Large intestine (tissue), 3 donors: ENCODE results near the gene FGGY. TPM values are rescaled to one million over a fixed set of nuclear protein-coding genes. Genes with fewer than 3 reads are reported as not detected.
A peak's percentile ranks its signal among the peaks of the same experiment; 100 is the strongest.
"Not testable (repeated sequence)": the region's sequence is repeated elsewhere in the genome, so short reads cannot be mapped to it uniquely, and the experiment has no call there.

ENCODE experiments used
- DNase-seq, 2 donors: peaks; one replicate each; pipeline versions ENCODE4 v3.0.0 to v3.0.0-alpha.2; 2013
- H3K27ac ChIP-seq: one replicate; pipeline ENCODE4 v1.5.1; 2013; ENCODE audit warnings: low read length
- H3K27me3 ChIP-seq: 2 replicates; pipeline ENCODE4 v1.6.1; 2013; ENCODE audit warnings: low read length; ENCODE audit not compliant: control insufficient read depth, insufficient read depth
- H3K36me3 ChIP-seq: 2 replicates; pipeline ENCODE4 v1.6.1; 2013; ENCODE audit warnings: low read length; ENCODE audit not compliant: control insufficient read depth, insufficient read depth
- H3K4me1 ChIP-seq: one replicate; pipeline ENCODE4 v1.6.1; 2013; ENCODE audit warnings: low read length; ENCODE audit not compliant: control insufficient read depth, insufficient read depth
- H3K4me3 ChIP-seq: one replicate; pipeline ENCODE4 v1.5.1; 2013; ENCODE audit warnings: low read length
- H3K9me3 ChIP-seq: one replicate; pipeline ENCODE4 v1.6.1; 2013; ENCODE audit warnings: mild to moderate bottlenecking, low read depth, low read length, moderate library complexity; ENCODE audit not compliant: control insufficient read depth
- WGBS: methylation state at CpG from one replicate; pipeline ENCODE4 v1.1.5; 2013; ENCODE audit warnings: low lambda C conversion rate; ENCODE audit not compliant: insufficient coverage; 5-methylcytosine and 5-hydroxymethylcytosine counted together
- polyA plus RNA-seq: library from polyadenylated mRNA; unstranded; fragments of 120-200 nt; gene quantifications from one replicate; pipeline ENCODE4 v1.2.1, GENCODE V29; 2013

The FGGY gene
- polyA plus RNA-seq, 1 donor = 17.5 TPM

DNA sequence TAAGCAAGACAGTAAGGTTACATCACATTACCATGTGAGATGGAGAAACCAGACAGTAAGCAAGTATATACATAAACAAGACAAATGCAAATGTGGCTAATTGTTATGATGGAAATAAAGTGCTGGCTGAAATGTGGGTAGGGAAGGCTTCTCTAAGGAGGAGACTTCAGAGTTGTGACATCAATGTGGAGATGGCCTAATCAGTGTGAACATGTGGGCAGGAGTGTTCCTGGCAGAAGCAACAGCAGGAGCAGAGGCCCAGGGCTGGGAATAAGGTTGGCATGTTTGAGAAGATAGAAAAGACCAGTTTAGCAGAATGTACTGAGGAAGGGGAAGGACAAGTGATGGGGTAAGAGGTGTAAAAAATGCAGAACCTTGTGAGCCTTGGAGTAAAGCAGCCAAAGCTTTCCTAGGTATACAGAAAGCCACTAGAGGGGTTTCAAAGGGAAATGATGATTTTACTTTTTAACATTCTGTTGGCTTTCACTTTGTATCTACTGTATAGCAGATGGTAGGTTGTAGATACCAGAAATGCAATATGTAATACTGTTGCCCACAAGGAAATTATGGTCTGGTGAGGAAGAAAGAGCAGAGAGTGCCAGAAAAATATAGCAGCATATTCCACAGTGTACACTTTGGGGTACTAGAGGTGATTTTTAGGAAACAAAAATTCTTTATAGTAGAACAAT is 197.4 kb downstream of the FGGY start:
- Histone ChIP-seq H3K4me3 (no peak overlapping the region), H3K36me3 (no peaks in the 10 kb centered on the region), H3K27me3 (no peaks in the 10 kb centered on the region), H3K9me3 (peaks cover 4% of the 10 kb centered on the region), H3K4me1 (peaks cover 6% of the 10 kb centered on the region), H3K27ac (no peak overlapping the region)
- no peak for DNase-seq

DNA sequence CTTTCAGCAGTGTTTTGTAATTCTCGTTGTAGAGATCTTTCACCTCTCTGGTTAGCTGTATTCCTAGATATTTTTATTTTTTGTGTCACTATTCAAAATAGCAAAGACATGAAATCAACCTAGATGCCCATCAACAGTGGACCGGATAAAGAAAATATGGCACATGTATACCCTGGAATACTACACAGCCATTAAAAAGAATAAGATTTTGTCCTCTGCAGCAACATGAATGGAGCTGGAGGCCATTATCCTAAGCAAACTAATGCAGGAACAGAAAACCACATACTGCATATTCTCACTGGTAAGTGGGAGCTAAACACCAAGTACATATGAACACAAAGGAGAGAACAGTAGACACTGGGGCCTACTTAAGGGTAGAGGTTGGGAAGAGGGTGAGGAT is 199.3 kb downstream of the FGGY start:
- not testable (repeated sequence) for H3K36me3 ChIP-seq, DNase-seq

DNA sequence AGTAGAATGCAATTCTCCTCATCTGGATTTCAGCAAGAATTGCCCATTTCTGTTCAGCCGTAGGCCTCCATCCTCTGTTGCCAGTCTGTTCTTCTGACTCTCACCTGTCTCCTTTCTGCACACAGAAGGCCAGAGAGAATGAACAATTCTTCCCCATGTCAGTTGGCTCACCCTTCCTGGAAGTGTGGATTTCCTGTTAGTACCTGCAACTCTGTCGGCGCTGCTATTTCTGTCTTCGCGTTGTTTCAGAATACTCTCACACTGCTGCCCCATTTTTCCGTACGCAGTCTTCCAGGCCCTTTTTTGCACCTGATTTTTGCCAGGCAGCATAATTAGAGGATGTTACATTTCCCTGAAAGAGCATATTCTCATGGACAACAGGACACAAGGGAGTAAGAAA is 200.7 kb downstream of the FGGY start:
- WGBS = 96% methylated on average over 4 of the region's 7 CpGs
- Histone ChIP-seq H3K27ac (no peak overlapping the region), H3K4me3 (no peak overlapping the region), H3K9me3 (peaks cover 4% of the 10 kb centered on the region), H3K36me3 (no peaks in the 10 kb centered on the region), H3K27me3 (no peaks in the 10 kb centered on the region), H3K4me1 (peaks cover 15% of the 10 kb centered on the region)
- no peak for DNase-seq

More for the DNA sequence above, 199.3 kb downstream of the FGGY start:
- H3K27me3 ChIP-seq, H3K4me3 ChIP-seq, H3K27ac ChIP-seq, H3K9me3 ChIP-seq: not testable (repeated sequence)
- peaks cover 15% of the 10 kb centered on the region for H3K4me1 ChIP-seq
- no CpG with 5 or more reads among the region's 2 CpGs for WGBS

DNA sequence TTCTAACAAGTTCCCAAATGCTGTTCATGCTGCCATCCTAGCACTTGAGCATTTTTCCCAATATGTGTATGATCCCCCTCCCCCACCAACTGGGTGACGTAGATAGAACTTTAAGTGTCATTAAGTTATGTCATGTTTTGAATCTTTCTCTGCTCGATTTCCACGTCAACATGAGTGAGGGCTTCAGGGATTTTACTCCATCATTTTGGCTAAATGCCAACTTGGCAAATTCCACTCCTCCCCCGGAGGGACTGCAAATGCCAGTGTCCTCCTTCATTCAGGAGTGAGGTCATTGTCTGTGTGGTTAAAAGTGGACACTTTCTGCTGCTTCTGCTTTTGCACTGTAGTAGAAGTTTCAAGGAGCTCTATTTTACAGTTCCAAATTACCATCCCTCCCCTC is 201.7 kb downstream of the FGGY start:
- H3K4me3 ChIP-seq = no peak overlapping the region
- H3K9me3 ChIP-seq = peaks cover 4% of the 10 kb centered on the region
- H3K36me3 ChIP-seq = no peaks in the 10 kb centered on the region
- peak overlapping the region; percentile 85 for H3K27ac ChIP-seq
- WGBS = no CpG with 5 or more reads among the region's 4 CpGs
- no peak for DNase-seq
- H3K4me1 ChIP-seq = peaks cover 15% of the 10 kb centered on the region
- no peaks in the 10 kb centered on the region for H3K27me3 ChIP-seq

DNA sequence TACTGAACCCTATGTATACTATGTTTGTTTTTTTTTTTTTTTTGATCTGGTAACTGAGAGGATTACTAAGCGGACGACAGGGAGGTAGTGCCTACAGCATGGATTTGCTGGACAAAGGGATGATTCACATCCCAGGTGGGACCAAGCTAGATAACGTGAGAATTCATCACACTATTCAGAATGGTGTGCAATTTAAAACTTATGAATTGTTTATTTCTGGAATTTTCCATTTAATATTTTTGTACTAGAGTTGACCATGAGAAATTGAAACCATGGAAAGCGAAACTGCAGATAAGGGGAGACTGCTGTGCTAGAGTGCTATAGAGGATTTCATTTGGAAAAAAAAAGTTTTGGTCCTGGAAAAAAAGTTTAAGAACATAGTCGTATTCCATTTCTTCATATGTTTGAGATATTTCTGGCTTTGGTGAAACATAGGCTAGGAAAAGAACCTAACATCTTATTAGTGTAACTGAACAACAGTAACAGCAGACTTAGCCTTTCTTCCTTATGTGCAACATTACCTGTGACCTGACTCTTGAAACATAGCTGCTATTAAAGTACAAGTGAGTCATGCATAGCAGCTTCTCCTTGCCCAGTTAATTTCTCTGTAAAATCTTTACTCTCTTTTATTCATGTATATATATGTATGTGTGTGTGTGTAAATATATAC is 202.5 kb downstream of the FGGY start:
- Histone ChIP-seq H3K4me3 (no peak overlapping the region), H3K9me3 (peaks cover 4% of the 10 kb centered on the region), H3K36me3 (no peaks in the 10 kb centered on the region), H3K4me1 (peaks cover 15% of the 10 kb centered on the region), H3K27me3 (no peaks in the 10 kb centered on the region), H3K27ac (peak overlapping the region; percentile 85)
- DNase-seq = peak; percentile 53 to 90
- no CpG with 5 or more reads among the region's 5 CpGs for WGBS

DNA sequence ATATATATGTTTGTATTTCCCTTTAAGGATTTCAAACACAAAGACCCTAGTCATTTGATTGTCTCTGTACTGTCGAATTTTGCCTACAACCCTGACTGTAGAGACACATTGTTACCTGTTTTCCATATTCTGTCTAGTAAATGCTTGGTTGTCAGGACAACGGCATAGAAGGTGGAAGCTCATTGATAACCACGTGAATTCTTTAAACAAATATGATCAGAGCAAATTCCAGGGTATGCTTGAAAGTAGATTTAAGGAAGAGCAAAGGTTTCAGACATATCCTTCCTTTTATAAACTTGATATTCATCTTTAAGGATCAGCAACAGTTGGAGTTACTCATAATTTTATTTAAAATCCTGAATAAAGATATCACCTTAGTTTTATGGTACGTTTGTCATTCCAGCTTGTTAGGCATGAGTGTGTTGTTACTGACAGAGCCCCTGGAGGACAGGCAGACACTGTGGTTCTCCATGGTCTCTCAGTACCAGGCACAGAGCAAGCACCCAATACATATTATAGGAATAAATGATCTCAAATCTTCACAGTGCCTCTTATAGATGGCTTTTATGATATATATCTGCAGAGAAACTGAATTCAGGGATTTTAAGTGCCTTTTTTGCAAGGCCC is 203.2 kb downstream of the FGGY start:
- WGBS = 13% methylated on average over 2 of the region's 4 CpGs
- Histone ChIP-seq H3K27me3 (no peaks in the 10 kb centered on the region), H3K4me3 (no peak overlapping the region), H3K36me3 (no peaks in the 10 kb centered on the region), H3K9me3 (peaks cover 4% of the 10 kb centered on the region), H3K4me1 (peaks cover 15% of the 10 kb centered on the region), H3K27ac (peak overlapping the region; percentile 85)
- peak; percentile 57 to 95 for DNase-seq

DNA sequence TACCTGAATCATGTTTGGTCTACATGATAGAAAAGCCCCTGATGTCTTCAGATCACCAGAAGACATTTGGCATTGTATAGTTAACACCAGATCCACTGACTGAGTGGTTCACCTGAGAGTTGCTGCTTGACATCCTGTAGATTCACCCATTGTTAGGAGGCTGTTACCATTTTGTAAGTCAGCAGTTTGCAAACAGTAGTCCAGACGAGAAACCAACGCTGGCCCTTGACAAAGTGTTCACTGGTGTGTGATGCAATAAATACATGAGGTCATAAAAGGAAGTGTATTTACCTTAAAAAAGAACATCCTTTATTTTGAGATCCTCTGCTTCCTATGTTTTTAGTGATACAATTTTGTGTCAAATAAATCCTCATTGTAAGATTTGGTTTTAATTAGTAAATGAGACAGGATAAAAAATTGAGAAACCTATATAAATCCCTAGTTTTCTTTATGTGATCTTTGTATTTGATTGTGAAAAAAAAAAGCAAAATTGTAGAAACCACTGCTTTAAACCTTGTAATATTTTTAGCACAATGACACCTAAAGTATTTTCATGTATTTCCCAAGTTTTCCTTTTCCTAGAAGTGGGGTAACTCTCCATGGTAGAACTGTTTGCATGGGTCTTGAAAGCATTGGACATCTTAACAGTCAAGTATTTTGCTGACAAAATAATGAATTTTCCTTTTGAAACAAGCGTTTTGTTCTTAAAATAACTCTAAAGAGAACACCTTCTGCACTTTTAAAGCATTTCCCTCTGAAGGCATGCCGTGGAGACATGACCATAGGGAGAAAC is 204.3 kb downstream of the FGGY start:
- Histone ChIP-seq H3K27me3 (no peaks in the 10 kb centered on the region), H3K4me1 (peaks cover 15% of the 10 kb centered on the region), H3K27ac (peak overlapping the region; percentile 85), H3K4me3 (no peak overlapping the region), H3K9me3 (no peaks in the 10 kb centered on the region), H3K36me3 (no peaks in the 10 kb centered on the region)
- peak in 1 of 2 donors; percentile 71 for DNase-seq
- WGBS = 83% methylated on average over 1 of the region's 4 CpGs

DNA sequence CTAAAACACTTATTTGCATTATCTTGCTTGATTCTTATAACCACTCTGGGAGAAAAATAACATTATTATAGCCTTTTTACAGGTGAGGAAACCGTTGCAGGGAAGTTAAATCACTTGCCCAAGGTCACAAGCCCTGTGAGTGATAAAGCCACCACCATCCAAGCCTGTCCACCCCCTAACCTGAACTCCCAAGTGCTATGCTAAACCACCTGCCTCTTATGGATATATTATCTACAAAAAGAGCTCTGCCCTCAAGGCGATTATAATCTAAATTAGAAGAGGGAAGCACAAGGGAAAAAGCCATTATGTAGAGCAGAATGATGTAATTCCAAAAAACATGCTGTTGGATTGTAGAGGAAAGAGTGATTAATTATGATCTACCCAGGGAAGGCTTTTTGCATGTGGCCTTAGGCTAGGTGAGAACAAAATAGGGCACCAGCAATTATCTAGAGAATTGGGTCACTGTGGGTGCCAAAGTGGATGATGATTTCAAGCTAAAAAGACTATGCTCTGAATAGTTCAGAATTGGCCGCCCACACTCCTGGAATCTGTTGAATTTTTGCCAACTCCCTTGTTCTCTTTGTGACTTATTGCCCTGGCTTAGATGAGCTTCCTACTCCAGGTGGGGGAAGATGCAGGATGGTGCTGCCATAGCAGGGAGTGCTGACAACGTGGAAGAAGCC is 205.3 kb downstream of the FGGY start:
- Histone ChIP-seq H3K36me3 (no peaks in the 10 kb centered on the region), H3K27me3 (no peaks in the 10 kb centered on the region), H3K27ac (no peak overlapping the region), H3K9me3 (no peaks in the 10 kb centered on the region), H3K4me1 (peaks cover 15% of the 10 kb centered on the region), H3K4me3 (no peak overlapping the region)
- 80% methylated on average over 2 of the region's 4 CpGs for WGBS
- no peak for DNase-seq

DNA sequence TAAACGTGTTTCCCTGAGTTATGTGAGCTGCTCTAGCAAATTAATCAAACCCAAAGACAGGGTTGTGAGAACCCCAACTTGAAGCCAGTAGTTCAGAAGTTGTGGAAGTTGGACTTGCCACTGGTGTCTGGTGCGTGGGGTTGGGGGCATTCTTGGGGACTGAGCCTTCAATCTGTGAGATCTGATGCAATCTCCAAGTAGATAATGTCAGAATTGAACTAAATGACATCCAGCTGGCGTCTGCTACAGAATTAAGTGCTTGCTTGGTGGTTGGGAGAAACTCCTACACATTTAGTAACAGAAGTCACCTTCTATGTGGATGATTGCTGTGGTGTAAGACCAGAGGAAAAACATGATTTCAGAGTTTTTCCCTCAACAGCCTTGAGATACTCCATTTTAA is 207.4 kb downstream of the FGGY start:
- H3K9me3 ChIP-seq = no peaks in the 10 kb centered on the region
- no peaks in the 10 kb centered on the region for H3K36me3 ChIP-seq
- H3K4me3 ChIP-seq = no peak overlapping the region
- H3K27me3 ChIP-seq = no peaks in the 10 kb centered on the region
- no peak overlapping the region for H3K27ac ChIP-seq
- peaks cover 9% of the 10 kb centered on the region for H3K4me1 ChIP-seq
- WGBS = 67% methylated on average over 1 of the region's 3 CpGs
- no peak for DNase-seq

DNA sequence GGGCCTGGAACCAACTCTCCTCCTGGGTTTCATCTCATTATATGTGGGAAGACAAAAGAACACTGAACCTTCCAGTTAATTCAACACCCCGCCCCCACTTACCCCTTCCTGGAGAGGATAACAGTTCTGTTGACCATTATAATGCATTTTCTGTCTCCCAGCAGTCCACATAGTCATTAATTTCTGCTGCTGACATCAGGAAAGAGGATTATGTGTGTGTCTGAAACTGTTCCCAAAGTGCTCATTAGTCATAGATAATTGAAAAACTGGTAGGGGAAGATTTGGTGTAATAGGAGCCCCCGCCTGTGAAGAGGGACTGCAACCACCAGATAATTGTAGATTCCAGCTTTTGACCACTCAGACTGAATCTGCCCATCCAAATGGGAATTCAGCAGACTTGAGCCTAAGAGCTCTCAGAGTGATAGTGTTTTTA is 208.7 kb downstream of the FGGY start:
- Histone ChIP-seq H3K9me3 (no peaks in the 10 kb centered on the region), H3K27me3 (no peaks in the 10 kb centered on the region), H3K4me1 (peaks cover 4% of the 10 kb centered on the region), H3K36me3 (no peaks in the 10 kb centered on the region), H3K4me3 (no peak overlapping the region), H3K27ac (no peak overlapping the region)
- no CpG with 5 or more reads among the region's 2 CpGs for WGBS
- no peak for DNase-seq
